SK-N-SH treated with all-trans-retinoic acid at 6 μM for 48 hours (cell line): ENCODE measurements around the gene GAPVD1.

Source experiments
- ATAC-seq: fragments of 200-7000 bp; cut with Tn5 transposase; 3 replicates; pipeline ENCODE4 v1.9.1; 2020; ENCODE audit warnings: mild to moderate bottlenecking, moderate library complexity
- ARNTL ChIP-seq: fragments of 450-650 bp; formaldehyde crosslinking; IDR thresholded peaks from 2 replicates; pipeline ENCODE4 v1.5.0; 2020; ENCODE audit warnings: low read depth, mild to moderate bottlenecking, moderate library complexity, borderline replicate concordance
- BACH2 ChIP-seq: fragments of 250-450 bp; sonication (Bioruptor Pico); IDR thresholded peaks from 2 replicates; pipeline ENCODE4 v1.9.0; 2021; ENCODE audit warnings: mild to moderate bottlenecking, borderline replicate concordance
- CSDC2 ChIP-seq: fragments of 250-450 bp; sonication (Bioruptor Pico); IDR thresholded peaks from 2 replicates; pipeline ENCODE4 v1.5.0; 2020; ENCODE audit warnings: mild to moderate bottlenecking, moderate library complexity
- ESRRG ChIP-seq: fragments of 250-450 bp; sonication (Bioruptor Pico); IDR thresholded peaks from 2 replicates; pipeline ENCODE4 v1.6.1; 2021; ENCODE audit warnings: mild to moderate bottlenecking
- GLIS3 ChIP-seq: fragments of 250-450 bp; sonication (Bioruptor Pico); IDR thresholded peaks from 2 replicates; pipeline ENCODE4 v1.5.0; 2020; ENCODE audit warnings: mild to moderate bottlenecking, moderate library complexity
- ISL1 ChIP-seq: fragments of 250-450 bp; sonication (Bioruptor Pico); IDR thresholded peaks from 2 replicates; pipeline ENCODE4 v2.1.2; 2022; ENCODE audit warnings: mild to moderate bottlenecking, moderate library complexity
- RARB ChIP-seq: fragments of 250-450 bp; sonication (Bioruptor Pico); IDR thresholded peaks from 2 replicates; pipeline ENCODE4 v1.8.0; 2021; ENCODE audit warnings: mild to moderate bottlenecking, moderate library complexity
- SNAI2 ChIP-seq: fragments of 250-450 bp; sonication (Bioruptor Pico); IDR thresholded peaks from 2 replicates; pipeline ENCODE4 v1.5.0; 2020; ENCODE audit warnings: mild to moderate bottlenecking, moderate library complexity
- TCF4 ChIP-seq: fragments of 250-450 bp; sonication (Bioruptor Pico); IDR thresholded peaks from 2 replicates; pipeline ENCODE4 v1.8.0; 2021; ENCODE audit warnings: mild to moderate bottlenecking, moderate library complexity, borderline replicate concordance
- TOX ChIP-seq: fragments of 250-450 bp; sonication (Bioruptor Pico); IDR thresholded peaks from 2 replicates; pipeline ENCODE4 v1.8.0; 2021; ENCODE audit warnings: mild to moderate bottlenecking, moderate library complexity, borderline replicate concordance
- ZC3H10 ChIP-seq: fragments of 250-450 bp; sonication (Bioruptor Pico); IDR thresholded peaks from 2 replicates; pipeline ENCODE4 v1.5.1; 2021; ENCODE audit warnings: mild to moderate bottlenecking, moderate library complexity
- ZFP3 ChIP-seq: fragments of 250-450 bp; sonication (Bioruptor Pico); IDR thresholded peaks from 2 replicates; pipeline ENCODE4 v1.5.0; 2020; ENCODE audit warnings: mild to moderate bottlenecking, moderate library complexity
- ZFP30 ChIP-seq: fragments of 450-650 bp; formaldehyde crosslinking; IDR thresholded peaks from 2 replicates; pipeline ENCODE4 v1.5.0; 2022; ENCODE audit warnings: mild to moderate bottlenecking, moderate library complexity
- ZNF565 ChIP-seq: fragments of 450-650 bp; formaldehyde crosslinking; conservative IDR thresholded peaks from 2 replicates; pipeline ENCODE4 v1.5.0; 2020; ENCODE audit warnings: low read depth, mild to moderate bottlenecking, moderate library complexity
- ZNF70 ChIP-seq: fragments of 450-650 bp; formaldehyde crosslinking; IDR thresholded peaks from 2 replicates; pipeline ENCODE4 v1.5.0; 2020; ENCODE audit warnings: mild to moderate bottlenecking, moderate library complexity
- ZNF8 ChIP-seq: fragments of 450-650 bp; formaldehyde crosslinking; IDR thresholded peaks from 2 replicates; pipeline ENCODE4 v1.5.0; 2020; ENCODE audit warnings: mild to moderate bottlenecking, moderate library complexity
- TF ChIP-seq, protein P1 (sequence below): fragments of 250-450 bp; sonication (Bioruptor Pico); IDR thresholded peaks from 2 replicates; pipeline ENCODE4 v1.5.1; 2021; ENCODE audit warnings: mild to moderate bottlenecking, moderate library complexity
- TF ChIP-seq, protein P2 (sequence below): fragments of 250-450 bp; sonication (Bioruptor Pico); IDR thresholded peaks from 2 replicates; pipeline ENCODE4 v1.8.0; 2020; ENCODE audit warnings: mild to moderate bottlenecking, moderate library complexity, borderline replicate concordance
- TF ChIP-seq, protein P3 (sequence below): fragments of 250-450 bp; sonication (Bioruptor Pico); IDR thresholded peaks from 2 replicates; pipeline ENCODE4 v1.5.1; 2020; ENCODE audit warnings: low read depth, mild to moderate bottlenecking, moderate library complexity
- TF ChIP-seq, protein P4 (sequence below): fragments of 250-450 bp; sonication (Bioruptor Pico); IDR thresholded peaks from 2 replicates; pipeline ENCODE4 v1.8.0; 2021; ENCODE audit warnings: low read depth, mild to moderate bottlenecking, moderate library complexity, borderline replicate concordance
- TF ChIP-seq, protein P5 (sequence below): fragments of 250-450 bp; sonication (Bioruptor Pico); IDR thresholded peaks from 2 replicates; pipeline ENCODE4 v1.5.0; 2020; ENCODE audit warnings: mild to moderate bottlenecking, moderate library complexity

Gene GAPVD1

DNA sequence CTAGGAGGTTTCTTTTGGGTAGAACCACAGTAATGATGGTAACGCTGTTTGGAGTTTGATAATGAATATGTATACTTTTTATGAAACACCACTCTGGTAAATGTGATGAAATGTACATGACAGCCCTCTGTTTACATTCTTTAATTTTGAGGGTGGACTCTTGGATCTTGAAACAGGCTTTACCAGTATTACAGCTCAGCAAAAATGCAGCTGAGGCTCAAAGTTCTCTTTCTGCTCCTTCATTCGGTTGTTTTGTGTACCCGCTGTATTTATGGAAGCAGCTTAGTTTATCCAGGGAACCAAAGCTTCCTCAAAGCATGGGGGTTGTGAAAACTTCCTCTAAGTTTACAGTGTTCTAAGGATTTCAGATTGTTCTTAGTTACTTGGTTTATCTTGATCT lies 11.1 kb downstream of the GAPVD1 start:
- ATAC-seq, result no peak
- TF ChIP-seq ZNF8 (CRISPR knock-in tag) (no peak), TOX (CRISPR knock-in tag) (no peak), GLIS3 (CRISPR knock-in tag) (no peak), ZNF565 (CRISPR knock-in tag) (no peak), ESRRG (CRISPR knock-in tag) (no peak), RARB (CRISPR knock-in tag) (no peak), ZFP3 (CRISPR knock-in tag) (no peak)
- TF ChIP-seq, protein P1, sequence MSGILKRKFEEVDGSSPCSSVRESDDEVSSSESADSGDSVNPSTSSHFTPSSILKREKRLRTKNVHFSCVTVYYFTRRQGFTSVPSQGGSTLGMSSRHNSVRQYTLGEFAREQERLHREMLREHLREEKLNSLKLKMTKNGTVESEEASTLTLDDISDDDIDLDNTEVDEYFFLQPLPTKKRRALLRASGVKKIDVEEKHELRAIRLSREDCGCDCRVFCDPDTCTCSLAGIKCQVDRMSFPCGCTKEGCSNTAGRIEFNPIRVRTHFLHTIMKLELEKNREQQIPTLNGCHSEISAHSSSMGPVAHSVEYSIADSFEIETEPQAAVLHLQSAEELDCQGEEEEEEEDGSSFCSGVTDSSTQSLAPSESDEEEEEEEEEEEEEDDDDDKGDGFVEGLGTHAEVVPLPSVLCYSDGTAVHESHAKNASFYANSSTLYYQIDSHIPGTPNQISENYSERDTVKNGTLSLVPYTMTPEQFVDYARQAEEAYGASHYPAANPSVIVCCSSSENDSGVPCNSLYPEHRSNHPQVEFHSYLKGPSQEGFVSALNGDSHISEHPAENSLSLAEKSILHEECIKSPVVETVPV, result no peak
- TF ChIP-seq, protein P2, sequence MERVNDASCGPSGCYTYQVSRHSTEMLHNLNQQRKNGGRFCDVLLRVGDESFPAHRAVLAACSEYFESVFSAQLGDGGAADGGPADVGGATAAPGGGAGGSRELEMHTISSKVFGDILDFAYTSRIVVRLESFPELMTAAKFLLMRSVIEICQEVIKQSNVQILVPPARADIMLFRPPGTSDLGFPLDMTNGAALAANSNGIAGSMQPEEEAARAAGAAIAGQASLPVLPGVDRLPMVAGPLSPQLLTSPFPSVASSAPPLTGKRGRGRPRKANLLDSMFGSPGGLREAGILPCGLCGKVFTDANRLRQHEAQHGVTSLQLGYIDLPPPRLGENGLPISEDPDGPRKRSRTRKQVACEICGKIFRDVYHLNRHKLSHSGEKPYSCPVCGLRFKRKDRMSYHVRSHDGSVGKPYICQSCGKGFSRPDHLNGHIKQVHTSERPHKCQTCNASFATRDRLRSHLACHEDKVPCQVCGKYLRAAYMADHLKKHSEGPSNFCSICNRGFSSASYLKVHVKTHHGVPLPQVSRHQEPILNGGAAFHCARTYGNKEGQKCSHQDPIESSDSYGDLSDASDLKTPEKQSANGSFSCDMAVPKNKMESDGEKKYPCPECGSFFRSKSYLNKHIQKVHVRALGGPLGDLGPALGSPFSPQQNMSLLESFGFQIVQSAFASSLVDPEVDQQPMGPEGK (CRISPR knock-in tag), result no peak
- TF ChIP-seq, all 23 proteins: peak for 0

DNA sequence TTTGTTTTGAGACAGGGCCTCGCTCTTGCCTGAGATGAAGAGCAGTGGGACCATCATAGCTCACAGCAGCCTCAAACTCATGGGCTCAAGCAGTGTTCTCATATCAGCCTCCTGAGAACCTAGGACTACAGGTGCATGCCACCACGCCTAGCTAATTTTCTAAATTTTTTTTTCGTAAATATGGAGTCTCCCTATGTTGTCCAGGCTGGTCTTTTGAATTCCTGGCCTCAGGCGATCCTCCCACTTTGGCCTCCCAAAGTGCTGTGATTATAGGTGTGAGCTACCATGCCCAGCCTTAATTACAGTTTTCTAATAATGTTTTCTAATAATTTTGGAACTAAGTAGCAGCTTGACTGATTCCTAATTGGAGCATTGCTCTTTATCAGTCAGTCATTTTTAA lies 15.1 kb downstream of the GAPVD1 start:
- TF ChIP-seq, protein P3, sequence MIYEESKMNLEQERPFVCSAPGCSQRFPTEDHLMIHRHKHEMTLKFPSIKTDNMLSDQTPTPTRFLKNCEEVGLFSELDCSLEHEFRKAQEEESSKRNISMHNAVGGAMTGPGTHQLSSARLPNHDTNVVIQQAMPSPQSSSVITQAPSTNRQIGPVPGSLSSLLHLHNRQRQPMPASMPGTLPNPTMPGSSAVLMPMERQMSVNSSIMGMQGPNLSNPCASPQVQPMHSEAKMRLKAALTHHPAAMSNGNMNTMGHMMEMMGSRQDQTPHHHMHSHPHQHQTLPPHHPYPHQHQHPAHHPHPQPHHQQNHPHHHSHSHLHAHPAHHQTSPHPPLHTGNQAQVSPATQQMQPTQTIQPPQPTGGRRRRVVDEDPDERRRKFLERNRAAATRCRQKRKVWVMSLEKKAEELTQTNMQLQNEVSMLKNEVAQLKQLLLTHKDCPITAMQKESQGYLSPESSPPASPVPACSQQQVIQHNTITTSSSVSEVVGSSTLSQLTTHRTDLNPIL (CRISPR knock-in tag), result no peak
- TF ChIP-seq, protein P4, sequence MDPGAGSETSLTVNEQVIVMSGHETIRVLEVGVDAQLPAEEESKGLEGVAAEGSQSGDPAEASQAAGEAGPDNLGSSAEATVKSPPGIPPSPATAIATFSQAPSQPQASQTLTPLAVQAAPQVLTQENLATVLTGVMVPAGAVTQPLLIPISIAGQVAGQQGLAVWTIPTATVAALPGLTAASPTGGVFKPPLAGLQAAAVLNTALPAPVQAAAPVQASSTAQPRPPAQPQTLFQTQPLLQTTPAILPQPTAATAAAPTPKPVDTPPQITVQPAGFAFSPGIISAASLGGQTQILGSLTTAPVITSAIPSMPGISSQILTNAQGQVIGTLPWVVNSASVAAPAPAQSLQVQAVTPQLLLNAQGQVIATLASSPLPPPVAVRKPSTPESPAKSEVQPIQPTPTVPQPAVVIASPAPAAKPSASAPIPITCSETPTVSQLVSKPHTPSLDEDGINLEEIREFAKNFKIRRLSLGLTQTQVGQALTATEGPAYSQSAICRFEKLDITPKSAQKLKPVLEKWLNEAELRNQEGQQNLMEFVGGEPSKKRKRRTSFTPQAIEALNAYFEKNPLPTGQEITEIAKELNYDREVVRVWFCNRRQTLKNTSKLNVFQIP, result no peak
- no peak for TF ChIP-seq TOX (CRISPR knock-in tag)
- no peak for TF ChIP-seq ZNF70
- no peak for TF ChIP-seq GLIS3 (CRISPR knock-in tag)
- TF ChIP-seq, protein P1, result no peak
- TF ChIP-seq ZFP30 (CRISPR knock-in tag), result no peak
- no peak for TF ChIP-seq ISL1 (CRISPR knock-in tag)
- TF ChIP-seq RARB (CRISPR knock-in tag), result no peak
- no peak for TF ChIP-seq BACH2
- no peak for TF ChIP-seq ARNTL (CRISPR knock-in tag)
- no peak for TF ChIP-seq CSDC2
- ATAC-seq, result no peak

DNA sequence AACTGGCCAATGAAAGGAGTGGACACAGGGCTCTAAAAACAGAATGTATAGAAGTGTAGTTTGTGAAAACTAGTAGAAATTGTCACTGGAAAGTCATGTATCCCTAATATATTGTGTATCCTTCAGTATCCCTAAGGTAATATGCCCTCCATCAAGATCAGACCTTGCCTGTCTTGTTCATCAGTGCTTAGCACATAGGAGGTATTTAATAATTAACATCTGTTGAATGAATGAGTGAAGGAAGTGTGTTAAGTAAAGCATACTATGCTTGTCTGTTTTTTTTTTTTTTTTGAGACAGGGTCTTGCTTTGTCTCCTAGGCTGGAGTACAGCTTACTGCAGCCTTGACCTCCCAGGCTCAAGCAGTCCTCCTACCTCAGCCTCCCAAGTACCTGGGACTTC lies 15.8 kb downstream of the GAPVD1 start:
- no peak for ATAC-seq
- TF ChIP-seq, protein P2 (CRISPR knock-in tag), result no peak
- no peak for TF ChIP-seq ARNTL (CRISPR knock-in tag)
- TF ChIP-seq, all 23 proteins: peak for 0

DNA sequence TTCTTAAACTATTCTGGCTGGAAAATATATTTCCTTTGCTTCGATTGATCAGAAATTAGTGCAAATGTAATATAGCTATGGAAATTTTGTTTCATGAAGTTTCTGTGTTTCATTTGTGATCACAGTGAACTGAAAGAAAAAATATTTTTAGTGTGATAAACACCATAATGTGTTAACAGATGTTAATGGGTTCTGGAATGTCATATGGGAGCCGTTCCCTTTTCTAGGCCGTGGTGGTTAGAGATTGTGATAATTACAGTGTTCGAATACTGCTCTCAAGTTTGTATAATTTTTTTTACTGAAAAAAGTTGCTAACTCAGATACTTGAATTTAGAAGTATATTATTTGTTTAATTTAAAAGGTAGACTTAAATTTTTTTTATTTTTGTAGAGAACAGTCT lies 19.3 kb downstream of the GAPVD1 start:
- no peak for ATAC-seq
- TF ChIP-seq TCF4 (CRISPR knock-in tag) (no peak), ARNTL (CRISPR knock-in tag) (no peak), ZNF8 (CRISPR knock-in tag) (no peak), ESRRG (CRISPR knock-in tag) (no peak), TOX (CRISPR knock-in tag) (no peak), RARB (CRISPR knock-in tag) (no peak), ZC3H10 (CRISPR knock-in tag) (no peak), SNAI2 (CRISPR knock-in tag) (no peak), ZNF565 (CRISPR knock-in tag) (no peak), GLIS3 (CRISPR knock-in tag) (no peak), ISL1 (CRISPR knock-in tag) (no peak)
- TF ChIP-seq, protein P5, sequence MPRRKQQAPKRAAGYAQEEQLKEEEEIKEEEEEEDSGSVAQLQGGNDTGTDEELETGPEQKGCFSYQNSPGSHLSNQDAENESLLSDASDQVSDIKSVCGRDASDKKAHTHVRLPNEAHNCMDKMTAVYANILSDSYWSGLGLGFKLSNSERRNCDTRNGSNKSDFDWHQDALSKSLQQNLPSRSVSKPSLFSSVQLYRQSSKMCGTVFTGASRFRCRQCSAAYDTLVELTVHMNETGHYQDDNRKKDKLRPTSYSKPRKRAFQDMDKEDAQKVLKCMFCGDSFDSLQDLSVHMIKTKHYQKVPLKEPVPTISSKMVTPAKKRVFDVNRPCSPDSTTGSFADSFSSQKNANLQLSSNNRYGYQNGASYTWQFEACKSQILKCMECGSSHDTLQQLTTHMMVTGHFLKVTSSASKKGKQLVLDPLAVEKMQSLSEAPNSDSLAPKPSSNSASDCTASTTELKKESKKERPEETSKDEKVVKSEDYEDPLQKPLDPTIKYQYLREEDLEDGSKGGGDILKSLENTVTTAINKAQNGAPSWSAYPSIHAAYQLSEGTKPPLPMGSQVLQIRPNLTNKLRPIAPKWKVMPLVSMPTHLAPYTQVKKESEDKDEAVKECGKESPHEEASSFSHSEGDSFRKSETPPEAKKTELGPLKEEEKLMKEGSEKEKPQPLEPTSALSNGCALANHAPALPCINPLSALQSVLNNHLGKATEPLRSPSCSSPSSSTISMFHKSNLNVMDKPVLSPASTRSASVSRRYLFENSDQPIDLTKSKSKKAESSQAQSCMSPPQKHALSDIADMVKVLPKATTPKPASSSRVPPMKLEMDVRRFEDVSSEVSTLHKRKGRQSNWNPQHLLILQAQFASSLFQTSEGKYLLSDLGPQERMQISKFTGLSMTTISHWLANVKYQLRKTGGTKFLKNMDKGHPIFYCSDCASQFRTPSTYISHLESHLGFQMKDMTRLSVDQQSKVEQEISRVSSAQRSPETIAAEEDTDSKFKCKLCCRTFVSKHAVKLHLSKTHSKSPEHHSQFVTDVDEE (CRISPR knock-in tag), result no peak
- TF ChIP-seq, protein P2 (CRISPR knock-in tag), result no peak
